22Rv1 (cell line): Measurements from ENCODE around the gene PRPF40A.

Experiments used
- H3K27ac ChIP-seq: fragments of 450-650 bp; 2 replicates; pipeline ENCODE4 v1.5.1; 2017
- ZFX ChIP-seq: fragments of 450-650 bp; IDR thresholded peaks from 2 replicates; pipeline ENCODE4 v1.6.1; 2017; ENCODE audit warnings: antibody characterized with exemption, borderline replicate concordance
- TF ChIP-seq, protein P1 (sequence below): fragments of 450-650 bp; IDR thresholded peaks from 2 replicates; pipeline ENCODE4 v1.5.1; 2017; ENCODE audit warnings: mild to moderate bottlenecking

Gene PRPF40A

DNA sequence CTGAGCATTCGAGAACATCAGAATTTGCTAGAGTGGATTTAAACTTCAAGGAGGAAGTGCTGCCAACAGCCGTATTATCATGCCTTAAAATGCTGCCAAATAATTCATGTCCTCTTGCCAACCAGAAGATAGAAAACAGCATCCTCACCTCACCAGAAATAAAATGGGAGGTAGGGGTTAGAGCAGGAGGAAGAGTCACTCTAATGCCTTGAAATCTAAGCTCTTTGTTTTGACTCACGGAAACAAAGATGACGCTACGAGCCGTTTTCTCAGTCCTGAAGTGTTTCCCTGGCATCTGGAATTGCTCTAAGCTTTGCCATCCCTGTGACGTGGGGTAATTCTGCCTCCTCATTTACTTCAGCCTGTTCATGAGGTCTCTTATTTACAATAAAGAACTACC, 97.1 kb downstream of the PRPF40A start:
- no peak overlapping the region for H3K27ac ChIP-seq
- TF ChIP-seq, protein P1, sequence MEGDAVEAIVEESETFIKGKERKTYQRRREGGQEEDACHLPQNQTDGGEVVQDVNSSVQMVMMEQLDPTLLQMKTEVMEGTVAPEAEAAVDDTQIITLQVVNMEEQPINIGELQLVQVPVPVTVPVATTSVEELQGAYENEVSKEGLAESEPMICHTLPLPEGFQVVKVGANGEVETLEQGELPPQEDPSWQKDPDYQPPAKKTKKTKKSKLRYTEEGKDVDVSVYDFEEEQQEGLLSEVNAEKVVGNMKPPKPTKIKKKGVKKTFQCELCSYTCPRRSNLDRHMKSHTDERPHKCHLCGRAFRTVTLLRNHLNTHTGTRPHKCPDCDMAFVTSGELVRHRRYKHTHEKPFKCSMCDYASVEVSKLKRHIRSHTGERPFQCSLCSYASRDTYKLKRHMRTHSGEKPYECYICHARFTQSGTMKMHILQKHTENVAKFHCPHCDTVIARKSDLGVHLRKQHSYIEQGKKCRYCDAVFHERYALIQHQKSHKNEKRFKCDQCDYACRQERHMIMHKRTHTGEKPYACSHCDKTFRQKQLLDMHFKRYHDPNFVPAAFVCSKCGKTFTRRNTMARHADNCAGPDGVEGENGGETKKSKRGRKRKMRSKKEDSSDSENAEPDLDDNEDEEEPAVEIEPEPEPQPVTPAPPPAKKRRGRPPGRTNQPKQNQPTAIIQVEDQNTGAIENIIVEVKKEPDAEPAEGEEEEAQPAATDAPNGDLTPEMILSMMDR = no peak

DNA sequence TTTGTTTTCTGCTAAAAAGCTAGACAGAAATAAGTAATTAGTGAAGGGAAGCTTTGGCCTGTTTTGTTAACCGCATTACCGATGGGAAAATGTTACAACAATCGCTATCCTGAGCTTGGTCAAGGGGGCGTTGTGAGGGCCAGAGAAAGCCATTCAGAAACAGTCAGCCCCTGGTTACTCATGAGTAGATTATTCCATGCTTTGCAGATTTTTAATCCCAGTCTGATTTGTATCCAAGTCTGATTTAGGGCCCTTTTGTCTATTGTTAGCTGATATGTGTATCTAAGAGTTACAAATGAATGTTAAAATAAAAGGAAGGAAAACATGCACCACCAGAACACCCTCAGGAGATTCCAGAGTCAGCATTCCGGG, 99.1 kb downstream of the PRPF40A start:
- no peak for TF ChIP-seq ZFX
- TF ChIP-seq, protein P1 = no peak
- H3K27ac ChIP-seq = no peak overlapping the region

DNA sequence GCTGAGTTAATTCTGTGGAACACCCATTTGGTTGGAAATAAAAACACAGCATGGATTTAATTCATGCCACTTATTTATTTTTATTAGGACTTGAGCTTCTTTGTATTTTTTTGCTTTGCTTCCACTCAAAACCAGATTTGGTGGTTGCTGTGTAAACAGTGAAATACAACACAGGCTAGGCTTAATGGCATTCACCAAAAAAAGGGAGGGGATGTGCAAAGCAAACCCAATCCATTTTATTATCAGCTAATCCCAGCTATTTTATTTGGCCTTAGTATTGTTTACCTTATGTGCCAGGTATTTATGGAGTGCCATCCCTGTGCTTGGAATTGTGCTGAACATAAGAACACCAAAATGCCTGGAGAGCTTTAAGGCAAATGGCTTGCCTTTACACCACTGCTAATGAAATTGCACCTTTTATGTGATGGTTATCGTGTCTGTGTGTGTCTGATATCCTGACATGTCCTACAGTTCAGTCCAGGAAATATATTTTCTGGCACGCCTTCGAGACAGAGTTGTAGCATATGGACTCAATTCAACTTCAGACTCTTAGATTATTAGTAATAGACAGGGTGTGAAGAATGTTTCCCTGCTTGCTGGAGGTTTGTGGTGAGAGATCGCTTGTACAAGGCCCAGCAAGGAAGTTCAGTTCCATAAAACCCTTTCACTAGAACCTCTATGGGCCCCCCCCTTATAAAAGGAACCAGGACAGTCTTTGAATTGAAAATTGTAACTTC, 99.6 kb downstream of the PRPF40A start:
- no peak overlapping the region for H3K27ac ChIP-seq
- TF ChIP-seq, protein P1 = no peak
- no peak for TF ChIP-seq ZFX

DNA sequence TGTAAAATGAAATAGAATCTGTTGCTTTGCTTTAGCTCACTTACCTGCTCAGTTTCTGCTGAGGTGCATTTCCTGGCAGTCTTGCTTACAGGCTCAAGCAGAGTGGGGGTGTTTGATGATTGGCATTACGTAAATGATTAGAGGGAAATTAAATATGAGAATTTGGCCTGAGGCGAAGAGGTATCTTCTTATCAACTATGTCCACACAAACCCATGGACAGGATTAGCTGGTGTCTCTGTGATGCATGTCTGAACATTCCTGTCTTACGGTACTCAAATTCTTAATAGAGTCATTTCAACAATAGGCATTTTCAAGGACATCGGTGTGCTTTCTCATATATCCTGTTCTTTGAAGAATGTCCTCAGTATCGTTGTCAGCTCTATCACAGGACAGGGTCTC, 102.1 kb downstream of the PRPF40A start:
- TF ChIP-seq, protein P1 = no peak
- TF ChIP-seq ZFX = no peak
- no peak overlapping the region for H3K27ac ChIP-seq

DNA sequence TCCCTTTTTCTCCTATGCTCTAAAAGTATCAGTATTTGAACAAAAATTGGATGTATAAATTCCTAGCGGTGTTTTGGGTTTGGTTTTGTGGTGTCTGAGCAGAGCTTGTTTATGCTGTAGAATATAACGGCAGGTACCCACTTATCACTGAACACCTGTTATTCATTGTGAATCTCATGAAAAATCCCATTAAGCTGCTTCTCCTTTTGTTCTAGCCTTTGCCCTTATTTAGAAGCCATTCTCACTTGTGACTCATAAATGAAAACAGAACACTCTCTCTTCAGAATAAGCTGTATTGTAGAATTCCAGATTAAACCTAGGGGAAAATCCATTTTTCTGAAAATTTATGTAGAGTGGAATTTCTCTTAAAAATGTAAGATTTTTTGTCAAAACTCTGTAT, 104.0 kb downstream of the PRPF40A start:
- no peak for TF ChIP-seq ZFX
- TF ChIP-seq, protein P1 = no peak
- no peak overlapping the region for H3K27ac ChIP-seq

DNA sequence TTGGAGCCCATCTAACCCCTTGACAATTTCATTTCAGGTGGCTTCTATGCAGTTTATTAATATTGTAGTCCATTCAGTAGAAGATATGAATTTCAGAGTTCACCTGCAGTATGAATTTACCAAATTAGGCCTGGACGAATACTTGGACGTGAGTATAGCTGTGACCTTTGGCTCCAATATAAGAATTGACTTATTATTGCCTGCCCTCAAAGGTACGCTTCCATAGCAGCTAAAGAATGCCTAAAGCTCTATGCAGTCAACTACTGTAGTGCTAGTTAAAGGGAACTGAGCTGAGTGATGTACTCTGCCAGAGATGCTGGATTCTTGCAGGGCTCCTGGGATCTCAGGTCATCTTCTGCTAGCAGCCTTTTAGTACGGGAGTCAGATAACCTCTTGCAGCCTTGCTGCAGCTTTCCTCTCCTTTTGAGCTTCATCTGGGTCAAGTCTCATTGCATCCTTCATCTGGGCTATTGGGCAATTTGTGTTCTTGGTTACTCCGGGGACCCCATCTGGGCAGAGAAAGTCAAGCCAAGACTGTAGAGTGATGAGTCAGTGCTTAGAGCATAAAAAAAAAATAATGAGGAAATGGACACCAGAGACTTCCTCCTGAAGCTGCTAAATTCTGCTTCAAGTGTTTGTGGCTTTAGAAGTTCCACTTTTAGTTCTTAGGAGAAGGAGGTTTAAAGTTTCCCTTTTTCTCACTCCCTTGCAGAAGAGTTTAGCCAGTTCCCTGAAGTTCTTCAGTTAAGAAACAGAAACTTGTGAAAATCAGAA, 105.6 kb downstream of the PRPF40A start:
- H3K27ac ChIP-seq = no peak overlapping the region
- TF ChIP-seq, protein P1 = no peak
- TF ChIP-seq ZFX = no peak

DNA sequence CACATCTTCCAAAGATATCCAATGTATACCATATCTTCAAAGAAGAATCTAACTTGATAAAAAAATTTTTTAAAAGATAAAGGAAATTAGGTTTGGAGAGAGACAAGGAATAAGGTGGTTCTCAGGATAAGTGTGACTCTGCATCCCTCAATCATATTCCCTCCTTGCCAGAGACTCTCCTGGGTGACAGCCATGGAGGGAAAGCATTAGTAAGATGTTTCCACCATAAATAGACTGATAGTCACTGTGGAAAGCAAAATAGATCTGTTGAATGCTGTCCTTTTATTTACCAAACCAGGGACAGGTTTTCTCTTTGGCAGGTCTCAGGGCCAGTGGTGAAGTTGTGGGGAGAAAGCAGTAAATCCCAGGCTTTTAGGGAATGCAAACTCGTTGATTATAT, 107.6 kb downstream of the PRPF40A start:
- no peak for TF ChIP-seq ZFX
- TF ChIP-seq, protein P1 = no peak
- H3K27ac ChIP-seq = no peak overlapping the region
